Small intestine (tissue), 7 donors: Measurements from ENCODE around the gene ZNF277. TPM values are rescaled to one million over a fixed set of nuclear protein-coding genes. Genes with fewer than 3 reads are reported as not detected.

ENCODE experiments used
- DNase-seq, 2 donors: peaks; one replicate each; pipeline versions ENCODE4 v3.0.0 to v3.0.0-alpha.2; 2013
- FAIRE-seq: peaks from 2 replicates; lab custom pipeline; 2012; peaks lifted over from hg19 to GRCh38; lab: Jason Lieb, UNC
- H3K27ac ChIP-seq, 3 donors: one replicate each; pipeline ENCODE4 v1.5.1; 2013; ENCODE audit warnings: low read length in 2 of 3, mild to moderate bottlenecking in 2 of 3, control low read depth in 1 of 3, inconsistent platforms in 1 of 3, low read depth in 1 of 3, moderate library complexity in 1 of 3
- H3K27me3 ChIP-seq, 3 donors: one replicate each; pipeline ENCODE4 v1.6.1; 2013; ENCODE audit warnings: low read length in 3 of 3, inconsistent platforms in 1 of 3; ENCODE audit not compliant: control insufficient read depth in 3 of 3, insufficient read depth in 3 of 3
- H3K36me3 ChIP-seq, 3 donors: one replicate each; pipeline ENCODE4 v1.6.1; 2013; ENCODE audit warnings: low read length in 3 of 3, inconsistent platforms in 1 of 3, low read depth in 1 of 3, mild to moderate bottlenecking in 1 of 3, moderate library complexity in 1 of 3; ENCODE audit not compliant: control insufficient read depth in 3 of 3, insufficient read depth in 2 of 3
- H3K4me1 ChIP-seq, 3 donors: one replicate each; pipeline ENCODE4 v1.6.1; 2013; ENCODE audit warnings: low read length in 2 of 3, inconsistent platforms in 1 of 3, low read depth in 1 of 3, mild to moderate bottlenecking in 1 of 3, moderate library complexity in 1 of 3; ENCODE audit not compliant: control insufficient read depth in 3 of 3, insufficient read depth in 2 of 3
- H3K4me3 ChIP-seq, 3 donors: one replicate each; pipeline ENCODE4 v1.5.1; 2013; ENCODE audit warnings: low read length in 3 of 3, control low read depth in 1 of 3, inconsistent platforms in 1 of 3, low read depth in 1 of 3, mild to moderate bottlenecking in 1 of 3, moderate library complexity in 1 of 3
- H3K9me3 ChIP-seq, 2 donors: one replicate each; pipeline ENCODE4 v1.6.1; 2013; ENCODE audit warnings: low read depth in 1 of 2, low read length in 1 of 2; ENCODE audit not compliant: control insufficient read depth in 2 of 2, insufficient read depth in 1 of 2
- WGBS, 3 donors: extraction: QIAGEN DNeasy Blood & Tissue Kit; methylation state at CpG; one replicate each; pipeline ENCODE4 v1.1.7; 2013; 5-methylcytosine and 5-hydroxymethylcytosine counted together
- polyA plus RNA-seq, 4 donors: library from polyadenylated mRNA; stranded (reverse) in 3 of 4; unstranded in 1 of 4; fragments of 200-250 nt in 3 of 4; fragments of 120-200 nt in 1 of 4; gene quantifications; one replicate each; pipeline versions ENCODE4 v1.2.1 to v1.2.3, GENCODE V29; 2013
- donor health status: healthy with polysubstance abuse.
- donor health status: control.
- donor health status: control.
- donor health status: Bipolar disorder and iron deficiency.
- donor health status: healthy.

Gene ZNF277
- polyA plus RNA-seq, 4 donors, result 15.8 to 27.2 (median 24.9) TPM

- no peaks in the 10 kb centered on the region for H3K27me3 ChIP-seq
- H3K27ac ChIP-seq, result no peak overlapping the region
- H3K4me1 ChIP-seq, result peaks cover 0 to 4% (median 0%) of the 10 kb centered on the region in 3 donors
- H3K36me3 ChIP-seq, result no peaks in the 10 kb centered on the region
- DNase-seq, result no peak
- 69 to 85% (median 76%) methylated on average over 5 of the region's 5 CpGs for WGBS, 3 donors
- FAIRE-seq, result no peak
- H3K4me3 ChIP-seq, result no peak overlapping the region
- H3K9me3 ChIP-seq, result no peaks in the 10 kb centered on the region
Measured at GRCh38 chr7:112266595-112267270, 60.2 kb downstream of the ZNF277 start.

GRCh38 chr7:112267944-112268691, 61.6 kb downstream of the ZNF277 start:
- Histone ChIP-seq H3K36me3 (no peaks in the 10 kb centered on the region), H3K4me1 (peaks cover 0 to under 1% (median 0%) of the 10 kb centered on the region in 3 donors), H3K27me3 (no peaks in the 10 kb centered on the region), H3K27ac (no peak overlapping the region), H3K9me3 (no peaks in the 10 kb centered on the region), H3K4me3 (no peak overlapping the region)
- no peak for FAIRE-seq
- WGBS, 3 donors, result 93 to 100% (median 97%) methylated on average over 1 of the region's 1 CpG
- DNase-seq, result no peak

GRCh38 chr7:112271162-112271561, 64.7 kb downstream of the ZNF277 start:
- Histone ChIP-seq H3K27ac (no peak overlapping the region), H3K27me3 (no peaks in the 10 kb centered on the region), H3K4me1 (no peaks in the 10 kb centered on the region), H3K4me3 (no peak overlapping the region), H3K36me3 (no peaks in the 10 kb centered on the region), H3K9me3 (no peaks in the 10 kb centered on the region)
- FAIRE-seq (no peak), DNase-seq (no peak)
- 78 to 86% (median 80%) methylated on average over 2 of the region's 2 CpGs for WGBS, 3 donors

GRCh38 chr7:112272921-112273561, 66.5 kb downstream of the ZNF277 start:
- Histone ChIP-seq H3K27me3 (no peaks in the 10 kb centered on the region), H3K4me1 (no peaks in the 10 kb centered on the region), H3K27ac (no peak overlapping the region), H3K9me3 (no peaks in the 10 kb centered on the region), H3K4me3 (no peak overlapping the region), H3K36me3 (no peaks in the 10 kb centered on the region)
- FAIRE-seq, result no peak
- DNase-seq, result no peak
- WGBS, 3 donors, result 78 to 84% (median 82%) methylated on average over 7 of the region's 7 CpGs

GRCh38 chr7:112279042-112279441, 72.5 kb downstream of the ZNF277 start:
- FAIRE-seq (no peak), DNase-seq (no peak)
- H3K27me3 ChIP-seq, result no peaks in the 10 kb centered on the region
- H3K4me3 ChIP-seq, result no peak overlapping the region
- H3K4me1 ChIP-seq, result no peaks in the 10 kb centered on the region
- no peaks in the 10 kb centered on the region for H3K36me3 ChIP-seq
- no peak overlapping the region for H3K27ac ChIP-seq
- WGBS, 3 donors, result 87 to 97% (median 95%) methylated on average over 2 of the region's 2 CpGs
- no peaks in the 10 kb centered on the region for H3K9me3 ChIP-seq

- 70 to 78% (median 77%) methylated on average over 2 of the region's 2 CpGs for WGBS, 3 donors
- no peak overlapping the region for H3K4me3 ChIP-seq
- DNase-seq, result no peak
- no peak overlapping the region for H3K27ac ChIP-seq
- H3K9me3 ChIP-seq, result no peaks in the 10 kb centered on the region
- H3K27me3 ChIP-seq, result no peaks in the 10 kb centered on the region
- no peaks in the 10 kb centered on the region for H3K36me3 ChIP-seq
- no peak for FAIRE-seq
- H3K4me1 ChIP-seq, result no peaks in the 10 kb centered on the region
Measured at GRCh38 chr7:112280267-112280666, 73.8 kb downstream of the ZNF277 start.

GRCh38 chr7:112282476-112283188, 76.1 kb downstream of the ZNF277 start:
- H3K9me3 ChIP-seq, result no peaks in the 10 kb centered on the region
- no peaks in the 10 kb centered on the region for H3K27me3 ChIP-seq
- no peaks in the 10 kb centered on the region for H3K4me1 ChIP-seq
- no peak overlapping the region for H3K4me3 ChIP-seq
- 100% methylated on average over 1 of the region's 1 CpG for WGBS, 3 donors
- DNase-seq, result no peak
- no peak for FAIRE-seq
- no peak overlapping the region for H3K27ac ChIP-seq
- H3K36me3 ChIP-seq, result peaks cover 0 to 3% (median 2%) of the 10 kb centered on the region in 3 donors

- Histone ChIP-seq H3K27ac (no peak overlapping the region), H3K36me3 (peaks cover 0 to 5% (median 2%) of the 10 kb centered on the region in 3 donors), H3K27me3 (no peaks in the 10 kb centered on the region), H3K9me3 (no peaks in the 10 kb centered on the region), H3K4me1 (no peaks in the 10 kb centered on the region), H3K4me3 (no peak overlapping the region)
- no peak for DNase-seq
- no peak for FAIRE-seq
- WGBS, 3 donors, result 92 to 97% (median 94%) methylated on average over 4 of the region's 4 CpGs
Measured at GRCh38 chr7:112283382-112283910, 77.0 kb downstream of the ZNF277 start.
